Right kidney (tissue), 1 donor: ENCODE data around the gene TIMP3.
A peak's percentile ranks its signal among the peaks of the same experiment; 100 is the strongest.

Experiments
- DNase-seq: peaks from one replicate; pipeline ENCODE4 v3.0.0-alpha.2; 2016

The TIMP3 gene

GRCh38 chr22:32781695-32782094 is 19.8 kb upstream of the TIMP3 start:
- no peak for DNase-seq

- no peak for DNase-seq
Observed at GRCh38 chr22:32785321-32786026, 16.0 kb upstream of the TIMP3 start.

- DNase-seq: no peak
Observed at GRCh38 chr22:32786027-32786418, 15.5 kb upstream of the TIMP3 start.

- DNase-seq: no peak
Observed at GRCh38 chr22:32788904-32789624, 12.4 kb upstream of the TIMP3 start.

- DNase-seq: no peak
Observed at GRCh38 chr22:32789797-32790620, 11.5 kb upstream of the TIMP3 start.

GRCh38 chr22:32791056-32791455 is 10.4 kb upstream of the TIMP3 start:
- no peak for DNase-seq

- no peak for DNase-seq
Observed at GRCh38 chr22:32791485-32791884, 10.0 kb upstream of the TIMP3 start.

- no peak for DNase-seq
Observed at GRCh38 chr22:32793589-32793988, 7.9 kb upstream of the TIMP3 start.

- no peak for DNase-seq
Observed at GRCh38 chr22:32794449-32795213, 6.9 kb upstream of the TIMP3 start.

- DNase-seq: no peak
Observed at GRCh38 chr22:32795214-32795596, 6.3 kb upstream of the TIMP3 start.

GRCh38 chr22:32796865-32797573 is 4.5 kb upstream of the TIMP3 start:
- DNase-seq: peak; percentile 66

- DNase-seq: no peak
Observed at GRCh38 chr22:32799496-32799895, 2.0 kb upstream of the TIMP3 start.

- DNase-seq: no peak
Observed at GRCh38 chr22:32800158-32800882, 1.2 kb upstream of the TIMP3 start.

GRCh38 chr22:32800994-32801536 is 440 bp upstream of the TIMP3 start:
- peak; percentile 74 for DNase-seq

GRCh38 chr22:32802237-32802765 is 796 bp downstream of the TIMP3 start:
- DNase-seq: no peak

GRCh38 chr22:32803020-32803737 is 1.7 kb downstream of the TIMP3 start:
- DNase-seq: no peak

GRCh38 chr22:32803738-32804435 is 2.4 kb downstream of the TIMP3 start:
- no peak for DNase-seq

GRCh38 chr22:32804531-32805360 is 3.2 kb downstream of the TIMP3 start:
- no peak for DNase-seq
